GM21737 (cell line): Measurements from ENCODE around the gene TOB1.

Experiments used
- ATAC-seq: cut with Tn5 transposase; IDR thresholded peaks from one replicate; pipeline ENCODE4 v1.9.1; 2021; ENCODE audit warnings: mild to moderate bottlenecking, moderate library complexity; ENCODE audit not compliant: unreplicated experiment

TOB1 gene

GRCh38 chr17:50833510-50834428 is 32.4 kb downstream of the TOB1 start:
- ATAC-seq, result no peak

- ATAC-seq, result no peak
Observed at GRCh38 chr17:50832864-50833381, 33.2 kb downstream of the TOB1 start.

DNA sequence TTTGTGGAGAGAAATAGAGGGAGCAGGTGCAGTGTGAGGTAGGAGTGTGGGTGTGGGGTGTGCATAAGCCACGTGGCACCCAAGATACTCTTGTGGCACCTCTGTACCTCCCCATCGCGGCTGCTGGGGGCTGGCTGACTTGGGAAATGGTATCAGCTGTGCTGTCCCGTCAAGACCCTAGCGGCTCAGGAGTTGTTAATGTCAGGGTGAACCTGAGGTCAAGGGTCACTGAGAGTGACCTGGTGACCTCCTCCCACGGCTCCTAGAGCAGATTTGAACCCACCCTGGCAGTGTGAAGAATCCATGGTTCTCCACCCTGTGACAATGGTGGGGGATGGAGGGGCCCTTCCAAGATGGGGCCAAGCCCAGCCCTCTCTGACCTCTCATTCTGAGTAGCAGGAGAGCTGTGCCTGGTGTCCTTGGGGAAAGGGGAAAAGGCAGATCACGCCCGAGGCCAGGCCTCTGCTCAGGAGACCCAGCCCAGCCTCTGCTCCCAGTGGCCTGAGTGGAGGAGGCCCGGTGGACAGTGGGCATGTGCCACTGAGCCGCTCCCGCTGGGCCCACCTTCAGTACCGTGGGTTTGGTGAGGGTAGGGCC is 33.8 kb downstream of the TOB1 start:
- ATAC-seq, result no peak

DNA sequence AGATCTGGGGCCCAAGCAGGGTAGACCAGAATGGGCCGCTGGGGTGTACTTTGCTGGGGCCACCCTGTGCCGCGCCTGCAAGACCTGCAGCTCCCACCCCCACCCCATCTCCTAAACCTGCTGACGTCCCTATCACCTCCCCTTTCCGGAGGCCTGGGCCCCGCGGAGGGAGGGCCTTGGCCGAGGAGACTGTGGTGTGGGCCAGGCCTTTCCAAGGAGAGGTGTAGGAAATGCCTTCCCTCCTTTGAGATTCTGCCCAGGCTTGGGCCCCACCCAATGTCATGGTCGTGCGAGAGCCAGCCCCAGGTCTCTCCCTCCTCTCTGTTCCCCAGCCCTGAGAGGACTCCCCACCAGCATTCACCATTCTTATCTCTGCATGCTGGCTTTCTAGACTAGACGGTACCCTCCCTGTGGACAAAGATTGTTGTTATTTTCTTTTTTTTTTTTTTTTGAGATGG is 34.7 kb downstream of the TOB1 start:
- ATAC-seq, result no peak

DNA sequence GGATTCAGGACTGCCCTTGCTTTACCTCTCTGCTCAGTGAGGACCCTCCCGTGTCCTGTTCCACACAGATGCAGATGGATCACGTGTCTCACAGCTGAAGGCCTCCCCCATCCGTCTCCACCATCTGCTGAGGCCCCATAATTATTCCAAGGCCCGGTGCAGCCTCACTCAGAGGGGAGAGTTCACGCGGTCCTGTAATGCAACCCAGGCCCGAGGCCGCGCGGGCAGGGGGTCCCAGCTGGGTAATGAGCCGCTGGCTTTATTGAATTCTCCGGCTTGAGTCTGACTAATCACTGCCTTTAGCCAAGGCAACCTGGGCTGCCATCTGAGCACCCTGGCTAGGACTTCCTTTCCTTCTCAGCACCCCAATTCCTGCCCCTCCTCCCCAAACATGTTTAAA is 35.2 kb downstream of the TOB1 start:
- ATAC-seq, result no peak

DNA sequence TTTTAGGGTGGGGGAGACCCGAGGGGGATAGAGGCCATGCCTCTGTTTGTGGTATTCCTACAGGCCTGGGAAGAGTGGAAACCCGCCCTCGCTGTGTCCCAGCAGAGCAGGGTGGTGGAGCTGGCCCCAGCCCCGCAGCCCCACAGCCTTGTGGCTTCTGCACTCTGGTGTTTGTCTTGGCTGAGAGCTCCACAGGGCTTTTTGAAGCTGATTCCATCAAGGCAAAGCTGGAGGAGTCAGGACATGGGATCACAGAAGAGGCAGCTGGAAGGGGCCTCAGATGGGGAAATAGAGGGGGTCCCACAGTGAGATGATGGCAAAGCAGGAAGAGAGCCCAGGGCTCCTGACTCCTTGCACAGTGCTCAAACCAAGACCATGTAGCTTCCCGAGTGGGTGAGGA is 35.8 kb downstream of the TOB1 start:
- no peak for ATAC-seq

DNA sequence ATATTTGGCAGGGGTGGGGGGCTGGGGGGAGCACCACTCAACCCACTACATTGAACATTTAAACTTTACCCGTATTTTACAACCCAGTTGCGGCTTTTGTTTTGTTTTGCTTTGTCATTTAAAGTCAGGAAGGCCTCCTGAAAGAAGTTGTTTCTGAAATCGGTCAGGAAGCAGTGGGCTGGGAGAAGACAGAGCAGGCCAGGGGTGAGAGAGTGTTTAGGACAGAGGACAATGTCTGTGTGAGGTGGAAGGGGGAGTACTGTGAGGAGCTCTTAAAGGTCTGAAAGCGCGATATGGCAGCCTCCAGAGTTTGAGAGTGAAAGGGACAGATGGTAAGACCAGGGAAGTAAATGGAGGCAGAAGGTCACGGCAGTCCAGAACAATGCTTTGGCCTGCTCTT is 36.8 kb downstream of the TOB1 start:
- no peak for ATAC-seq

- ATAC-seq, result peak; percentile 57
Observed at GRCh38 chr17:50828508-50829170, 37.5 kb downstream of the TOB1 start.

- no peak for ATAC-seq
Observed at GRCh38 chr17:50825188-50825587, 41.0 kb downstream of the TOB1 start.

- ATAC-seq, result no peak
Observed at GRCh38 chr17:50824429-50824828, 41.7 kb downstream of the TOB1 start.

DNA sequence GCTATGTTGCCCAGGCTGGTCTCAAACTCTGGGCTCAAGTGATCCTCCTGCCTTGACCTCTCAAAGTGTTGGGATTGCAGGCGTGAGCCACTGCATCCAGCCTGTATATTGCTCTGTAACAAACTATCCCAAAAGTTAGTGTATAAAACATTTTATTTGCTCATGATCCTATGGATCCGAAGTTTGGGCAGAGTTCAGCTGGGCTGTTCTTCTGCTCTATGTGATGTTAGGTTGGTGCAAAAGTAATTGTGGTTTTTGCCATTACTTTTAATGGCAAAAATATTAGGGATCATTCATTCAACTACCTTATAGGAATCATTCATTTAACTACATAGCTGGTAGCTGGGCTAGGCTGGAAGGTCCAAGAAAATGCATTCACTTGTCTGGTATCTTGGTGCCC is 43.6 kb downstream of the TOB1 start:
- no peak for ATAC-seq

DNA sequence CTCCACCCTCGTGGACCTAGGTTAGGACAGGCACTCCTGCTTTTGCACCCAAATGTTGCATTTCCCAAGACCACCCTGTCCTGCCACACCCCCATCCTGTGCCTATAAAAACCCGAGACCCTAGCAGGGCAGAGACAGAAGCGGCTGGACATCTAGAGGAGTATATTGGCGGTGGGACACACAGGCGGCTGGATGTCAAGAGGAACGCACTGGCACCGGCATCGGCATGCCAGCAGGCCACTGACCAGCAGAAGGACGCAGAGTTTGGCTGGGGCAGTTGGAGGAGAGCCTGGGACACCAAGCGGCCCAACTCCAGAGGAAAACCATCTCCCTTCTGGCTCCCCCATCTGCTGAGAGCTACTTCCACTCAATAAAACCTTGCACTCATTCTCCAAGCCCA is 45.5 kb downstream of the TOB1 start:
- no peak for ATAC-seq

GRCh38 chr17:50818921-50819657 is 47.1 kb downstream of the TOB1 start:
- ATAC-seq, result no peak

DNA sequence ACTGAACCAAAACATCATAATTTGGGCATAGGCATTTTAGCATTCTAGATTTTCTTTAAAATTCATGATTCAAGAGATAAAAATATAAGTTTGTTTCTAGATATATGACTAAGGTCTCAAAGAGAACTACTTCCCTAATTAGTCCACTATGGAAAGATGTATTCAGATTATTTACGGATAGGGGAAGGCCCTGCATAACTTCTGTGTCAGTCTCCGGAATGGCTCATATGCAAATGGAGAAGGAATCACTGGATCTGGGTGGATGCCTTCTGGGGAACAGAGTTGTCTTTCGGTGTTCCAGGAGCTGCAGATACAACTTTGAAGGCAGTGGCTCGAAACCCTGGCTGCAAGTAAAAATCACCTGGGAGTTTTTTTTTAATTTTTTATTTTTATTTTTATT is 47.9 kb downstream of the TOB1 start:
- ATAC-seq, result no peak

DNA sequence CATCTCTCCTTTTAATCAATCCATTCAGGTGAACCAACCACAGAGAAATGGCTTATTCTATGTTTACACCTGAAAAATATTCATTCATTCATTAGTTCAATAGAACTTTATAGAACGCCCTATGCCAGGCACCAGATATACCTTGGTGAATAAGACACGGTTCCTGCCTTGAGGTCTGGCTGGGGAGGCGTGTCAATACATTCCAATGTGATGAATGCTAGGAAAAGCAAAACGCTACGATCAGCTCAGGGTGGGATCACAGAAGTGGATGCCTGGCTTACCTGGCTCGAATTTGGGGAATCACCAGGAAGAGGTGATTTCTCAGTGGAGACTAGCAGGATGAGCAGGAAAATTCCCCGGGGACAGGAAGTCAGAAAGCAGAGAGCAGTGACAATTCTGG is 48.3 kb downstream of the TOB1 start:
- no peak for ATAC-seq

GRCh38 chr17:50816771-50817751 is 49.1 kb downstream of the TOB1 start:
- ATAC-seq, result no peak

- no peak for ATAC-seq
Observed at GRCh38 chr17:50816271-50816670, 49.9 kb downstream of the TOB1 start.

- ATAC-seq, result no peak
Observed at GRCh38 chr17:50815400-50815799, 50.8 kb downstream of the TOB1 start.

GRCh38 chr17:50813583-50813982 is 52.6 kb downstream of the TOB1 start:
- no peak for ATAC-seq
